ENCODE measurements around the gene LYST. TPM values are rescaled to one million over a fixed set of nuclear protein-coding genes. Genes with fewer than 3 reads are reported as not detected.
"Not testable (repeated sequence)": the region's sequence is repeated elsewhere in the genome, so short reads cannot be mapped to it uniquely, and the experiment has no call there.

The LYST gene
- total RNA-seq, 2 experiments from 2014 or later: 34.4 to 36.0 TPM

- ChIA-PET CTCF (no interaction called here), POLR2A (no interaction called here)
- Mint-ChIP-seq H3K9me3 (no peaks in the 10 kb centered on the region), H3K27ac (no peak overlapping the region), H3K4me1 (peaks cover 27% of the 10 kb centered on the region), H3K36me3 (ENCODE audit: low read depth) (no peaks in the 10 kb centered on the region), H3K27me3 (peaks cover 11% of the 10 kb centered on the region), H3K4me3 (no peak overlapping the region)
- DNase-seq: no peak
Measured at GRCh38 chr1:235637756-235638534, 228.8 kb downstream of the LYST start.

GRCh38 chr1:235635938-235636662 is 230.6 kb downstream of the LYST start:
- Mint-ChIP-seq H3K4me1 (peaks cover 20% of the 10 kb centered on the region), H3K27me3 (peaks cover 11% of the 10 kb centered on the region), H3K27ac (no peak overlapping the region), H3K9me3 (no peaks in the 10 kb centered on the region), H3K4me3 (no peak overlapping the region), H3K36me3 (ENCODE audit: low read depth) (no peaks in the 10 kb centered on the region)
- DNase-seq: no peak
- POLR2A ChIA-PET: no interaction called here
- CTCF ChIA-PET: no interaction called here

GRCh38 chr1:235632506-235633401 is 234.0 kb downstream of the LYST start:
- Mint-ChIP-seq H3K27me3 (peaks cover 7% of the 10 kb centered on the region), H3K27ac (no peak overlapping the region), H3K4me3 (peak overlapping the region; percentile 26), H3K9me3 (no peaks in the 10 kb centered on the region), H3K36me3 (ENCODE audit: low read depth) (no peaks in the 10 kb centered on the region), H3K4me1 (peaks cover 10% of the 10 kb centered on the region)
- POLR2A ChIA-PET: interaction anchor here (1.0 kb wide), 1 partner anchor 16 kb away, joined by 3 read pairs; no protein-coding TSS in a partner anchor
- no peak for DNase-seq
- CTCF ChIA-PET: interaction anchor here (0.6 to 1.3 kb wide), 2 partner anchors 32 to 156 kb away, joined by 4 to 5 read pairs; no protein-coding TSS in a partner anchor

- Mint-ChIP-seq H3K4me3 (no peak overlapping the region), H3K4me1 (peaks cover 10% of the 10 kb centered on the region), H3K36me3 (ENCODE audit: low read depth) (no peaks in the 10 kb centered on the region), H3K27me3 (peaks cover 7% of the 10 kb centered on the region), H3K27ac (no peak overlapping the region), H3K9me3 (no peaks in the 10 kb centered on the region)
- no peak for DNase-seq
- POLR2A ChIA-PET: no interaction called here
- CTCF ChIA-PET: interaction anchor here (1.1 to 1.3 kb wide), 2 partner anchors 31 to 339 kb away, joined by 3 to 5 read pairs; no protein-coding TSS in a partner anchor
Measured at GRCh38 chr1:235631816-235632215, 234.9 kb downstream of the LYST start.

- Mint-ChIP-seq H3K9me3 (no peaks in the 10 kb centered on the region), H3K27ac (no peak overlapping the region), H3K27me3 (peaks cover 16% of the 10 kb centered on the region), H3K4me1 (peaks cover 21% of the 10 kb centered on the region), H3K4me3 (no peak overlapping the region), H3K36me3 (ENCODE audit: low read depth) (no peaks in the 10 kb centered on the region)
- ChIA-PET POLR2A (no interaction called here), CTCF (no interaction called here)
- no peak for DNase-seq
Measured at GRCh38 chr1:235628316-235629005, 238.2 kb downstream of the LYST start.

- CTCF ChIA-PET: interaction anchor here (0.6 kb wide), 1 partner anchor 22 kb away, joined by 3 read pairs; no protein-coding TSS in a partner anchor
- POLR2A ChIA-PET: interaction anchor here (1.5 kb wide), 1 partner anchor 16 kb away, joined by 5 read pairs; no protein-coding TSS in a partner anchor
- peaks cover 10% of the 10 kb centered on the region for H3K4me1 Mint-ChIP-seq
- no peak for DNase-seq
- peaks cover 23% of the 10 kb centered on the region for H3K27me3 Mint-ChIP-seq
- no peak overlapping the region for H3K27ac Mint-ChIP-seq
- no peaks in the 10 kb centered on the region for H3K9me3 Mint-ChIP-seq
- no peak overlapping the region for H3K4me3 Mint-ChIP-seq
- H3K36me3 Mint-ChIP-seq (ENCODE audit: low read depth): no peaks in the 10 kb centered on the region
Measured at GRCh38 chr1:235625831-235626230, 240.9 kb downstream of the LYST start.

GRCh38 chr1:235625340-235625739 is 241.4 kb downstream of the LYST start:
- DNase-seq: no peak
- Mint-ChIP-seq H3K4me3 (no peak overlapping the region), H3K9me3 (no peaks in the 10 kb centered on the region), H3K27me3 (peaks cover 23% of the 10 kb centered on the region), H3K4me1 (peaks cover 10% of the 10 kb centered on the region), H3K36me3 (ENCODE audit: low read depth) (no peaks in the 10 kb centered on the region), H3K27ac (no peak overlapping the region)
- ChIA-PET CTCF (interaction anchor here (0.6 kb wide), 1 partner anchor 23 kb away, joined by 3 read pairs; no protein-coding TSS in a partner anchor), POLR2A (interaction anchor here (1.5 kb wide), 1 partner anchor 17 kb away, joined by 5 read pairs; no protein-coding TSS in a partner anchor)

GRCh38 chr1:235624721-235625333 is 241.9 kb downstream of the LYST start:
- H3K36me3 Mint-ChIP-seq (ENCODE audit: low read depth): no peaks in the 10 kb centered on the region
- peaks cover 23% of the 10 kb centered on the region for H3K27me3 Mint-ChIP-seq
- ChIA-PET POLR2A (interaction anchor here (1.5 kb wide), 1 partner anchor 17 kb away, joined by 5 read pairs; no protein-coding TSS in a partner anchor), CTCF (interaction anchor here (0.6 kb wide), 1 partner anchor 23 kb away, joined by 3 read pairs; no protein-coding TSS in a partner anchor)
- no peak overlapping the region for H3K4me3 Mint-ChIP-seq
- H3K4me1 Mint-ChIP-seq: peaks cover 10% of the 10 kb centered on the region
- DNase-seq: no peak
- H3K9me3 Mint-ChIP-seq: no peaks in the 10 kb centered on the region
- H3K27ac Mint-ChIP-seq: no peak overlapping the region

GRCh38 chr1:235622936-235623779 is 243.5 kb downstream of the LYST start:
- H3K4me3 Mint-ChIP-seq: no peak overlapping the region
- H3K9me3 Mint-ChIP-seq: no peaks in the 10 kb centered on the region

GRCh38 chr1:235619149-235619548 is 247.6 kb downstream of the LYST start:
- not testable (repeated sequence) for H3K9me3 Mint-ChIP-seq; H3K36me3 Mint-ChIP-seq (ENCODE audit: low read depth); H3K27ac Mint-ChIP-seq; DNase-seq; H3K4me1 Mint-ChIP-seq; H3K4me3 Mint-ChIP-seq
- CTCF ChIA-PET: interaction anchor here (2.1 kb wide), 1 partner anchor 19 kb away, joined by 13 read pairs; no protein-coding TSS in a partner anchor
- H3K27me3 Mint-ChIP-seq: peaks cover 12% of the 10 kb centered on the region
- POLR2A ChIA-PET: interaction anchor here (0.6 kb wide), 1 partner anchor 68 kb away, joined by 4 read pairs; no protein-coding TSS in a partner anchor

More at GRCh38 chr1:235622936-235623779, 243.5 kb downstream of the LYST start:
- Mint-ChIP-seq H3K36me3 (ENCODE audit: low read depth) (no peaks in the 10 kb centered on the region), H3K27me3 (peaks cover 23% of the 10 kb centered on the region), H3K27ac (no peak overlapping the region), H3K4me1 (peaks cover 10% of the 10 kb centered on the region)
- ChIA-PET CTCF (no interaction called here), POLR2A (no interaction called here)
- DNase-seq: no peak

GRCh38 chr1:235617808-235618207 is 248.9 kb downstream of the LYST start:
- CTCF ChIA-PET: no interaction called here
- H3K4me1 Mint-ChIP-seq: no peaks in the 10 kb centered on the region
- no peaks in the 10 kb centered on the region for H3K9me3 Mint-ChIP-seq
- no peak overlapping the region for H3K4me3 Mint-ChIP-seq
- peaks cover 3% of the 10 kb centered on the region for H3K27me3 Mint-ChIP-seq
- no peak overlapping the region for H3K27ac Mint-ChIP-seq
- no peaks in the 10 kb centered on the region for H3K36me3 Mint-ChIP-seq (ENCODE audit: low read depth)
- no peak for DNase-seq
- POLR2A ChIA-PET: no interaction called here

All from activated CD4-positive, alpha-beta memory T cell treated with anti-CD3 and anti-CD28 coated beads, Interleukin-2, amount 10 ng/mL, durations not matched to agents 7 days and 5 days (primary cell).